Parathyroid adenoma (tissue), 2 donors: ENCODE measurements around the gene SLC50A1.

Experiments used
- H2AFZ ChIP-seq: fragments of 300-600 bp; sonication (generic); one replicate; pipeline ENCODE4 v1.7.0; 2017; ENCODE audit warnings: antibody characterized with exemption, mild to moderate bottlenecking
- H3K27ac ChIP-seq: fragments of 300-600 bp; sonication (generic); one replicate; pipeline ENCODE4 v1.7.0; 2017
- H3K27me3 ChIP-seq: fragments of 300-600 bp; sonication (generic); one replicate; pipeline ENCODE4 v1.7.0; 2017; ENCODE audit warnings: low read length; ENCODE audit not compliant: control insufficient read depth, insufficient read depth
- H3K36me3 ChIP-seq: fragments of 300-600 bp; sonication (generic); one replicate; pipeline ENCODE4 v1.7.0; 2017; ENCODE audit warnings: low read length; ENCODE audit not compliant: control insufficient read depth, insufficient read depth
- H3K4me1 ChIP-seq: fragments of 300-600 bp; sonication (generic); one replicate; pipeline ENCODE4 v1.7.0; 2017; ENCODE audit warnings: control low read depth
- H3K4me2 ChIP-seq: fragments of 300-600 bp; sonication (generic); one replicate; pipeline ENCODE4 v1.7.0; 2017; ENCODE audit warnings: low read length
- H3K4me3 ChIP-seq: fragments of 300-600 bp; sonication (generic); one replicate; pipeline ENCODE4 v1.7.0; 2017; ENCODE audit warnings: low read depth, low read length
- H3K79me2 ChIP-seq: fragments of 300-600 bp; sonication (generic); one replicate; pipeline ENCODE4 v1.7.0; 2017; ENCODE audit warnings: control low read depth
- H3K9ac ChIP-seq: fragments of 300-600 bp; sonication (generic); one replicate; pipeline ENCODE4 v1.7.0; 2017; ENCODE audit warnings: mild to moderate bottlenecking
- H3K9me3 ChIP-seq: fragments of 300-600 bp; sonication (generic); one replicate; pipeline ENCODE4 v1.7.0; 2017; ENCODE audit warnings: low read length; ENCODE audit not compliant: control insufficient read depth
- TF ChIP-seq, protein P1 (sequence below): fragments of 300-600 bp; sonication (generic); IDR thresholded peaks from one replicate; pipeline ENCODE4 v1.7.0; 2017; ENCODE audit warnings: antibody characterized with exemption, mild to moderate bottlenecking
- donor health status: primary hyperparathyroidism.

The SLC50A1 gene

DNA sequence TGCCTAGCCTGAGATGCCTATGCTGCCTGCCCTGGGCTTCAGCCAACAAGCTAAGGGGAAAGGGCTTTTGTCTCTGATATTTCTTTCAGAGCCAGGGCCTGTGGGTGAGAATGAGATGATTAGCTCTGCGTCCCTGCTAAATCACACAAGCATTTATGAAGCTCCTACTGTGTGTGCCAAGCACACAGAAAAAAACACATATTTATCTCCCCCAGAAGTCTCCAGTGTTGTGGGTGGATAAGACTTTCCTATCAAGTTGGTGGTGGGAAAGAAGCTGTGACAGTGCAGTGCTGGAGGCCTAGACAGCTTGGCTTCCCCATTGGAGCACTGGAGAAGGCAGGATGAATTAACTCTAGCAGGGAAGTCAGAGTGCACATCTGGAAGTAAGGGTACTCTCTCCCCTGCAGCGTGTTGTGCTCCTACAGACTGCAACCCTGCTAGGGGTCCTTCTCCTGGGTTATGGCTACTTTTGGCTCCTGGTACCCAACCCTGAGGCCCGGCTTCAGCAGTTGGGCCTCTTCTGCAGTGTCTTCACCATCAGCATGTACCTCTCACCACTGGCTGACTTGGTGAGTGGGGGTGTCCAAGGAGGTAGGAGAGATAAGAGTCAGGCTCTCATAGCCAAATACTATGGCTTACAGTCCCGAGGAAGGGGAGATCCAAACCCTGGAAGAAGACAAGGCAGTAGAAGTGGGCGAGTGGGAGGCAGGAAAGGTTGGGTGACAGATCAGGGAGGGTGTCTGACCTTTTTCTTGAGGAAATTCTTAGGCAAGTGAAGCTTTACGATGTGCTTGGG is 1.7 kb downstream of the SLC50A1 start:
- no peaks in the 10 kb centered on the region for H3K79me2 ChIP-seq
- TF ChIP-seq, protein P1, sequence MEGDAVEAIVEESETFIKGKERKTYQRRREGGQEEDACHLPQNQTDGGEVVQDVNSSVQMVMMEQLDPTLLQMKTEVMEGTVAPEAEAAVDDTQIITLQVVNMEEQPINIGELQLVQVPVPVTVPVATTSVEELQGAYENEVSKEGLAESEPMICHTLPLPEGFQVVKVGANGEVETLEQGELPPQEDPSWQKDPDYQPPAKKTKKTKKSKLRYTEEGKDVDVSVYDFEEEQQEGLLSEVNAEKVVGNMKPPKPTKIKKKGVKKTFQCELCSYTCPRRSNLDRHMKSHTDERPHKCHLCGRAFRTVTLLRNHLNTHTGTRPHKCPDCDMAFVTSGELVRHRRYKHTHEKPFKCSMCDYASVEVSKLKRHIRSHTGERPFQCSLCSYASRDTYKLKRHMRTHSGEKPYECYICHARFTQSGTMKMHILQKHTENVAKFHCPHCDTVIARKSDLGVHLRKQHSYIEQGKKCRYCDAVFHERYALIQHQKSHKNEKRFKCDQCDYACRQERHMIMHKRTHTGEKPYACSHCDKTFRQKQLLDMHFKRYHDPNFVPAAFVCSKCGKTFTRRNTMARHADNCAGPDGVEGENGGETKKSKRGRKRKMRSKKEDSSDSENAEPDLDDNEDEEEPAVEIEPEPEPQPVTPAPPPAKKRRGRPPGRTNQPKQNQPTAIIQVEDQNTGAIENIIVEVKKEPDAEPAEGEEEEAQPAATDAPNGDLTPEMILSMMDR: no peak
- no peaks in the 10 kb centered on the region for H3K4me1 ChIP-seq
- H3K27me3 ChIP-seq: no peaks in the 10 kb centered on the region
- H3K36me3 ChIP-seq: no peaks in the 10 kb centered on the region
- no peak overlapping the region for H2AFZ ChIP-seq
- no peak overlapping the region for H3K4me3 ChIP-seq
- H3K4me2 ChIP-seq: peak overlapping the region; percentile 57
- H3K27ac ChIP-seq: no peak overlapping the region
- H3K9ac ChIP-seq: no peak overlapping the region
- H3K9me3 ChIP-seq: no peaks in the 10 kb centered on the region

DNA sequence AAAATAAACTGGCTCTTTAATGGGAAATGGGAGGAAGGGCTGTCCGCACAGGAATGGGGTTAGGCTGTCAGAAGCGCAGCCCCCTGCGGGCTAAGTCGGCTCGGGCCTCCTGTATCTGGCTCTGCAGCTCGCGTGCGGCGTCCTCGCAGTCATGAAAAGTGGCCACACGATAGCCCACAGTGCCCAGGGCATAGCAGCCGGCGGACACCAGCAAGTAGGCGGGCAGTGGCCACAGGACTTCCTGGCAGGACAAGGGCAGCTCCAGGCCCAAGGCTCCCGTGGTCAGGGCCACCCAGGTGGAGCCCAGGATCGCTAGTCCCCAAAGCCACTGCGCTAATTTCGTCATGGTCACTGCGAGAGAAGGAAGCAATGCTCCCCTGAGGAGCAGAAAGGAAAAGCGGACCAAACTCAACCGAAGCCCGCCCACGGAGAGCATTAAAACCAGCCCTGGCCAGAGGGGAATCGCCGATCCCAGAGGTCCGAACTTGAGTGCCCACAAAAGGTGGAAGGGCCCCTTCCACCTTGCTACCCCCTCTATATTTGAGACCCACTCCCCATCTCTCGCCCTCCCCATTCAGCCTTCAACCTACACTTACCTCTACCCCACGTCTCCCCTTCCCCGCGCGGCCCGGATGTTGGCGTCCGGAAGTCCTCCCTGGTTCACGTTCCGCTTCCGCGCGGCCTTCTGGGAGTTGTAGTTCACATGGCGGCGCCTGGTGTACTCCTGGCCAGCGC is 4.4 kb downstream of the SLC50A1 start, which contains the start of gene DPM3:
Gene DPM3, minus strand, starts transcription at position 637 of the 735 bp plus-strand sequence. Its CDS starts 291 bp downstream, at position 346.
- no peaks in the 10 kb centered on the region for H3K9me3 ChIP-seq
- H3K27ac ChIP-seq: peak within 1 kb of the TSS; percentile 82
- H3K36me3 ChIP-seq: no peaks in the 10 kb centered on the region
- peak within 1 kb of the TSS; percentile 92 for H3K4me2 ChIP-seq
- H3K4me1 ChIP-seq: no peaks in the 10 kb centered on the region
- TF ChIP-seq, protein P1: no peak
- peak within 1 kb of the TSS; percentile 95 for H3K4me3 ChIP-seq
- H3K79me2 ChIP-seq: no peaks in the 10 kb centered on the region
- peak within 1 kb of the TSS; percentile 83 for H2AFZ ChIP-seq
- H3K27me3 ChIP-seq: no peaks in the 10 kb centered on the region
- no peak within 1 kb of the TSS for H3K9ac ChIP-seq

DNA sequence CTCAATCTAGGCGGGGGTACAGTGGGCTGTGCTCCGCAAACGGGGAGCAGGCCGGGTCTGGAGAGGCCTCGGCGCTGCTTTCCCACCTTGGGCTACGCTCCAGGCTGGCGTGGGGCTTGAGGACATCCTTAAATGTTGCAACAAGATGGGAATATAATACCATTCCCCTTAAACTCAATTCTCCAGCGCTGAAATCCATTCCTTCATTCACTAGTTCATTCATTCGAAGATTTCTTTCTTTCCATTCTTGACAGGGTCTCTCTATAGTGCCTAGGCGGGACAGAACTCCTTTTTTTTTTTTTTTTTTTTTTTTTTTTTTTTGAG is 4.9 kb downstream of the SLC50A1 start:
- Histone ChIP-seq H2AFZ (peak overlapping the region; percentile 83), H3K9me3 (no peaks in the 10 kb centered on the region), H3K4me1 (no peaks in the 10 kb centered on the region), H3K27ac (peak overlapping the region; percentile 82), H3K79me2 (no peaks in the 10 kb centered on the region), H3K27me3 (no peaks in the 10 kb centered on the region), H3K9ac (no peak overlapping the region), H3K36me3 (no peaks in the 10 kb centered on the region), H3K4me3 (peak overlapping the region; percentile 95), H3K4me2 (peak overlapping the region; percentile 92)
- TF ChIP-seq, protein P1: no peak

- Histone ChIP-seq H3K9me3 (no peaks in the 10 kb centered on the region), H3K9ac (no peak overlapping the region), H3K79me2 (no peaks in the 10 kb centered on the region), H3K36me3 (no peaks in the 10 kb centered on the region), H3K4me3 (no peak overlapping the region), H2AFZ (no peak overlapping the region), H3K27ac (no peak overlapping the region), H3K4me1 (no peaks in the 10 kb centered on the region), H3K4me2 (no peak overlapping the region), H3K27me3 (no peaks in the 10 kb centered on the region)
- TF ChIP-seq, protein P1: no peak
Measured at GRCh38 chr1:155141749-155142148, 6.1 kb downstream of the SLC50A1 start.
